Gastrocnemius medialis (tissue), 4 donors: Measurements from ENCODE around the gene ATF7IP2. TPM values are rescaled to one million over a fixed set of nuclear protein-coding genes. Genes with fewer than 3 reads are reported as not detected.
"Not testable (repeated sequence)": the region's sequence is repeated elsewhere in the genome, so short reads cannot be mapped to it uniquely, and the experiment has no call there.

Experiments
- ATAC-seq, 2 donors: fragments of 150-250 bp; one replicate each; pipeline ENCODE4 v1.9.1; 2016
- DNase-seq, 2 donors: peaks; one replicate each; pipeline ENCODE4 v3.0.0-alpha.2; 2019
- H3K27ac ChIP-seq, 4 donors: fragments of 200-600 bp; sonication (generic); 1 replicate in 1 of 4; 2 replicates in 3 of 4; pipeline ENCODE4 v1.5.1; 2016 to 2018; ENCODE audit warnings: mild to moderate bottlenecking in 2 of 4, moderate library complexity in 1 of 4
- H3K27me3 ChIP-seq, 3 donors: fragments of 200-600 bp; sonication (generic) in 2 of 3; 1 replicate in 1 of 3; 2 replicates in 2 of 3; pipeline versions ENCODE4 v1.5.1 to v1.6.0; 2016 to 2019; ENCODE audit warnings: mild to moderate bottlenecking in 1 of 3, moderate library complexity in 1 of 3
- H3K36me3 ChIP-seq, 2 donors: fragments of 200-600 bp; sonication (generic) in 1 of 2; one replicate each; pipeline ENCODE4 v1.5.1; 2017 to 2018
- H3K4me1 ChIP-seq, 2 donors: fragments of 200-600 bp; sonication (generic) in 1 of 2; one replicate each; pipeline ENCODE4 v1.5.1; 2016 to 2017; ENCODE audit warnings: mild to moderate bottlenecking in 2 of 2
- H3K4me3 ChIP-seq, 4 donors: fragments of 200-600 bp; sonication (generic) in 3 of 4; 1 replicate in 1 of 4; 2 replicates in 3 of 4; pipeline ENCODE4 v1.5.1; 2016 to 2019; ENCODE audit warnings: mild to moderate bottlenecking in 2 of 4
- H3K9me3 ChIP-seq, 3 donors: fragments of 200-600 bp; sonication (generic) in 2 of 3; 1 replicate in 1 of 3; 2 replicates in 2 of 3; pipeline ENCODE4 v1.5.1; 2016 to 2019
- CTCF ChIP-seq, 5 experiments: fragments of 450-650 bp in 3 of 5; fragments of 200-600 bp in 2 of 5; sonication (generic) in 2 of 5; IDR thresholded peaks in 4 of 5; conservative IDR thresholded peaks in 1 of 5; 1 replicate in 4 of 5; 2 replicates in 1 of 5; pipeline ENCODE4 v1.5.1; 2016 to 2019; ENCODE audit warnings: antibody characterized with exemption in 5 of 5, mild to moderate bottlenecking in 3 of 5, moderate library complexity in 3 of 5
- POLR2A ChIP-seq, 2 donors: fragments of 450-650 bp; IDR thresholded peaks; one replicate each; pipeline ENCODE4 v1.6.1; 2017; ENCODE audit warnings: antibody characterized with exemption in 2 of 2, mild to moderate bottlenecking in 2 of 2, moderate library complexity in 2 of 2
- in situ Hi-C, 4 donors: fragments of 200-750 bp; cut with MboI; loops; one replicate each; pipeline versions ENCODE4 v1.15.0 to v1.8.0; 2017; ENCODE audit warnings: low sequenced_read_pairs in 4 of 4
- intact Hi-C: fragments of 100-400 bp; cut with DNase I; formaldehyde crosslinking; loops from one replicate; pipeline ENCODE4 v1.15.1; 2023; ENCODE audit warnings: low total_unique reads
- total RNA-seq, 4 donors: library from RNA; depleted of rRNA; stranded (reverse); fragments of >200 nt; gene quantifications; one replicate each; pipeline versions ENCODE4 v1.1.0 to v1.2.3, GENCODE V29; 2016

The ATF7IP2 gene
- 1 to 10 TPM in 3 of 4 donors, under 1 TPM in 1; 0.73 to 2.5 (median 1.3) TPM for total RNA-seq

- H3K27me3 ChIP-seq: peaks cover 0 to 14% (median 0%) of the 10 kb centered on the region in 3 donors
- H3K4me3 ChIP-seq: peak within 1 kb of the TSS; percentile 47 to 60 (median 54)
- DNase-seq (peak; percentile 48 to 51), ATAC-seq (peak; percentile 72 to 77)
- no peaks in the 10 kb centered on the region for H3K36me3 ChIP-seq
- TF ChIP-seq POLR2A (IDR thresholded peaks at IDR 0.05) (peak; percentile 35 to 71), CTCF (IDR thresholded peaks at IDR 0.05 in 4 of 5, conservative IDR thresholded peaks at IDR 0.05 in 1 of 5) (no peak)
- H3K4me1 ChIP-seq: no peaks in the 10 kb centered on the region
- H3K9me3 ChIP-seq: no peaks in the 10 kb centered on the region
- intact Hi-C loops: no loop called here
- peak within 1 kb of the TSS; percentile 45 to 69 (median 61) for H3K27ac ChIP-seq
- in situ Hi-C loops: no loop called here
Observed at GRCh38 chr16:10385725-10386516, at the start of gene ATF7IP2. ATF7IP2 (plus strand) TSS chr16:10386061; CDS start chr16:10430621, 44,560 bp downstream.

- in situ Hi-C loops: no loop called here
- H3K4me3 ChIP-seq: no peak overlapping the region
- ATAC-seq: no peak
- no peaks in the 10 kb centered on the region for H3K27me3 ChIP-seq
- TF ChIP-seq POLR2A (IDR thresholded peaks at IDR 0.05) (no peak), CTCF (IDR thresholded peaks at IDR 0.05 in 4 of 5, conservative IDR thresholded peaks at IDR 0.05 in 1 of 5) (no peak)
- no peaks in the 10 kb centered on the region for H3K36me3 ChIP-seq
- H3K9me3 ChIP-seq: no peaks in the 10 kb centered on the region
- no peak overlapping the region for H3K27ac ChIP-seq
- H3K4me1 ChIP-seq: no peaks in the 10 kb centered on the region
- intact Hi-C loops: no loop called here
- no peak for DNase-seq
Observed at GRCh38 chr16:10338426-10338825, 47.4 kb upstream of the ATF7IP2 start.

- ATAC-seq (no peak), DNase-seq (no peak)
- no peaks in the 10 kb centered on the region for H3K27me3 ChIP-seq
- intact Hi-C loops (no loop called here), in situ Hi-C loops (no loop called here)
- no peaks in the 10 kb centered on the region for H3K36me3 ChIP-seq
- H3K9me3 ChIP-seq: no peaks in the 10 kb centered on the region
- H3K4me1 ChIP-seq: no peaks in the 10 kb centered on the region
- H3K27ac ChIP-seq: no peak overlapping the region
- no peak overlapping the region for H3K4me3 ChIP-seq
- TF ChIP-seq CTCF (IDR thresholded peaks at IDR 0.05 in 4 of 5, conservative IDR thresholded peaks at IDR 0.05 in 1 of 5) (no peak), POLR2A (IDR thresholded peaks at IDR 0.05) (no peak)
Observed at GRCh38 chr16:10339777-10340732, 45.8 kb upstream of the ATF7IP2 start.

GRCh38 chr16:10343124-10343760 lies 42.6 kb upstream of the ATF7IP2 start:
- Histone ChIP-seq H3K27me3 (no peaks in the 10 kb centered on the region), H3K9me3 (no peaks in the 10 kb centered on the region), H3K4me3 (no peak overlapping the region), H3K27ac (no peak overlapping the region), H3K36me3 (no peaks in the 10 kb centered on the region), H3K4me1 (no peaks in the 10 kb centered on the region)
- DNase-seq (no peak), ATAC-seq (no peak)
- in situ Hi-C loops (no loop called here), intact Hi-C loops (no loop called here)
- TF ChIP-seq CTCF (IDR thresholded peaks at IDR 0.05 in 4 of 5, conservative IDR thresholded peaks at IDR 0.05 in 1 of 5) (no peak), POLR2A (IDR thresholded peaks at IDR 0.05) (no peak)

GRCh38 chr16:10344699-10345098 lies 41.2 kb upstream of the ATF7IP2 start:
- ATAC-seq, H3K36me3 ChIP-seq, H3K4me1 ChIP-seq, H3K4me3 ChIP-seq, DNase-seq, H3K9me3 ChIP-seq, intact Hi-C loops, H3K27ac ChIP-seq, H3K27me3 ChIP-seq, in situ Hi-C loops: not testable (repeated sequence)
